LNCAP (cell line): ENCODE results near the gene KCNJ8.

ENCODE experiments used
- CTCF ChIP-seq: fragments of 450-650 bp; IDR thresholded peaks from 2 replicates; pipeline ENCODE4 v1.5.1; 2017; ENCODE audit warnings: mild to moderate bottlenecking

The KCNJ8 gene

GRCh38 chr12:21757735-21758134 is 16.8 kb downstream of the KCNJ8 start:
- no peak for TF ChIP-seq CTCF

GRCh38 chr12:21756699-21757098 is 17.8 kb downstream of the KCNJ8 start:
- TF ChIP-seq CTCF: no peak

- no peak for TF ChIP-seq CTCF
Observed at GRCh38 chr12:21751517-21751916, 23.0 kb downstream of the KCNJ8 start.

GRCh38 chr12:21745258-21745657 is 29.2 kb downstream of the KCNJ8 start:
- no peak for TF ChIP-seq CTCF

GRCh38 chr12:21731144-21731543 is 43.4 kb downstream of the KCNJ8 start:
- TF ChIP-seq CTCF: no peak

- no peak for TF ChIP-seq CTCF
Observed at GRCh38 chr12:21725731-21726130, 48.8 kb downstream of the KCNJ8 start.

GRCh38 chr12:21718944-21719650 is 55.4 kb downstream of the KCNJ8 start:
- TF ChIP-seq CTCF: no peak

GRCh38 chr12:21718403-21718802 is 56.1 kb downstream of the KCNJ8 start:
- TF ChIP-seq CTCF: no peak
